AG04450 (cell line): ENCODE results near the gene MLNR. TPM values are rescaled to one million over a fixed set of nuclear protein-coding genes. Genes with fewer than 3 reads are reported as not detected.

Experiments
- CTCF ChIA-PET: fragments of 300-600, 350-600 bp; formaldehyde crosslinking; extraction: SDS; loops from one replicate; lab custom pipeline; 2022; ENCODE audit warnings: antibody characterized with exemption, inconsistent platforms; lab: Charles Lee
- POLR2A ChIA-PET: fragments of 350-600 bp; formaldehyde crosslinking; extraction: SDS; loops from one replicate; lab custom pipeline; 2021; ENCODE audit warnings: antibody characterized with exemption, inconsistent platforms; lab: Yijun Ruan, JAX
- DNase-seq: peaks from one replicate; pipeline ENCODE4 v3.0.0-alpha.2; 2011; ENCODE audit warnings: low read depth, low spot score
- H3K27ac ChIP-seq: one replicate; pipeline ENCODE4 v1.5.1; 2012; ENCODE audit warnings: low read depth, low read length, control low read depth
- H3K27me3 ChIP-seq: one replicate; pipeline ENCODE4 v1.6.0; 2012; ENCODE audit warnings: low read length; ENCODE audit not compliant: control insufficient read depth, insufficient read depth
- H3K4me3 ChIP-seq: 2 replicates; pipeline ENCODE4 v1.5.1; 2011; ENCODE audit warnings: mild to moderate bottlenecking, low read depth, low read length, control low read depth
- H3K9me3 ChIP-seq: 2 replicates; pipeline ENCODE4 v1.5.1; 2012; ENCODE audit warnings: low read length; ENCODE audit not compliant: control insufficient read depth, insufficient read depth
- CTCF ChIP-seq: IDR thresholded peaks from 2 replicates; pipeline ENCODE4 v1.5.1; 2011; ENCODE audit warnings: low read depth, low read length, control low read depth, inconsistent platforms
- polyA plus RNA-seq: library from polyadenylated mRNA; depleted of rRNA; stranded (reverse); fragments of >200 nt; gene quantifications from 2 replicates; pipeline ENCODE4 v1.2.3, GENCODE V29; 2011

Gene MLNR
- polyA plus RNA-seq, 1 experiment: not detected

GRCh38 chr13:49247643-49248621 lies 27.8 kb downstream of the MLNR start, which contains the start of gene CDADC1:
Gene CDADC1 (plus strand): TSS chr13:49247925. CDS start chr13:49248038, 113 bp downstream.
- peak; percentile 76 for DNase-seq
- Histone ChIP-seq H3K27me3 (no peaks in the 10 kb centered on the region), H3K4me3 (peak within 1 kb of the TSS; percentile 98), H3K27ac (peak within 1 kb of the TSS; percentile 69), H3K9me3 (no peaks in the 10 kb centered on the region; the same call in 1 of the 2 replicates)
- ChIA-PET POLR2A (interaction anchor here (1.5 kb wide), 1 partner anchor 196 kb away, joined by 5 read pairs; the partner anchor contains the start of genes CAB39L and SETDB2), CTCF (interaction anchor here (0.9 to 2.1 kb wide), 8 partner anchors 8 to 190 kb away, joined by 3 to 6 read pairs (median 4); no protein-coding TSS in a partner anchor)
- TF ChIP-seq CTCF: no peak

- peak overlapping the region; percentile 98 for H3K4me3 ChIP-seq
- CTCF ChIA-PET: interaction anchor here (0.9 to 2.1 kb wide), 7 partner anchors 9 to 189 kb away, joined by 3 to 6 read pairs (median 4); no protein-coding TSS in a partner anchor
- no peak for DNase-seq
- POLR2A ChIA-PET: interaction anchor here (1.5 kb wide), 1 partner anchor 195 kb away, joined by 5 read pairs; the partner anchor contains the start of genes CAB39L and SETDB2
- no peaks in the 10 kb centered on the region for H3K27me3 ChIP-seq
- peak overlapping the region; percentile 69 for H3K27ac ChIP-seq
- H3K9me3 ChIP-seq: no peaks in the 10 kb centered on the region; the same call in 1 of the 2 replicates
- TF ChIP-seq CTCF: peak; percentile 27; the same call in 1 of the 2 replicates
Measured at GRCh38 chr13:49248622-49249002, 28.5 kb downstream of the MLNR start.

GRCh38 chr13:49251326-49251725 lies 31.2 kb downstream of the MLNR start:
- DNase-seq: no peak
- no peak for TF ChIP-seq CTCF
- Histone ChIP-seq H3K27me3 (no peaks in the 10 kb centered on the region), H3K9me3 (no peaks in the 10 kb centered on the region; the same call in 1 of the 2 replicates), H3K27ac (no peak overlapping the region), H3K4me3 (no peak overlapping the region)
- ChIA-PET CTCF (no interaction called here), POLR2A (no interaction called here)

- TF ChIP-seq CTCF: no peak
- no peak overlapping the region for H3K27ac ChIP-seq
- H3K27me3 ChIP-seq: no peaks in the 10 kb centered on the region
- ChIA-PET CTCF (interaction anchor here (0.9 kb wide), 1 partner anchor 28 kb away, joined by 3 read pairs; no protein-coding TSS in a partner anchor), POLR2A (no interaction called here)
- DNase-seq: no peak
- no peak overlapping the region for H3K4me3 ChIP-seq
- H3K9me3 ChIP-seq: no peaks in the 10 kb centered on the region
Measured at GRCh38 chr13:49253310-49253709, 33.2 kb downstream of the MLNR start.
